NCI-H2107 (cell line): ENCODE results near the gene ARID4B.
A peak's percentile ranks its signal among the peaks of the same experiment; 100 is the strongest.
"Not testable (repeated sequence)": the region's sequence is repeated elsewhere in the genome, so short reads cannot be mapped to it uniquely, and the experiment has no call there.

Source experiments
- DNase-seq: peaks from one replicate; lab custom pipeline; 2025; lab: John Stamatoyannopoulos, UW

Gene ARID4B

GRCh38 chr1:235225299-235225698 is 102.7 kb downstream of the ARID4B start:
- no peak for DNase-seq

- no peak for DNase-seq
Measured at GRCh38 chr1:235221653-235222375, 106.2 kb downstream of the ARID4B start.

GRCh38 chr1:235215453-235215852 is 112.5 kb downstream of the ARID4B start:
- no peak for DNase-seq

GRCh38 chr1:235214962-235215361 is 113.0 kb downstream of the ARID4B start:
- DNase-seq = not testable (repeated sequence)

GRCh38 chr1:235213752-235214151 is 114.2 kb downstream of the ARID4B start:
- no peak for DNase-seq

GRCh38 chr1:235211517-235211916 is 116.5 kb downstream of the ARID4B start:
- no peak for DNase-seq

GRCh38 chr1:235207209-235207565 is 120.8 kb downstream of the ARID4B start:
- no peak for DNase-seq

- no peak for DNase-seq
Measured at GRCh38 chr1:235206533-235207208, 121.3 kb downstream of the ARID4B start.

- DNase-seq = no peak
Measured at GRCh38 chr1:235205687-235206086, 122.3 kb downstream of the ARID4B start.

- DNase-seq = no peak
Measured at GRCh38 chr1:235203428-235203827, 124.6 kb downstream of the ARID4B start.

GRCh38 chr1:235202447-235202846 is 125.5 kb downstream of the ARID4B start:
- DNase-seq = not testable (repeated sequence)

GRCh38 chr1:235199441-235199840 is 128.5 kb downstream of the ARID4B start:
- DNase-seq = no peak

- DNase-seq = no peak
Measured at GRCh38 chr1:235190431-235190830, 137.5 kb downstream of the ARID4B start.

GRCh38 chr1:235187316-235187715 is 140.7 kb downstream of the ARID4B start:
- no peak for DNase-seq

GRCh38 chr1:235181561-235182245 is 146.3 kb downstream of the ARID4B start:
- DNase-seq = no peak

GRCh38 chr1:235180916-235181460 is 147.0 kb downstream of the ARID4B start:
- DNase-seq = no peak

- DNase-seq = no peak
Measured at GRCh38 chr1:235176486-235176885, 151.5 kb downstream of the ARID4B start.

- DNase-seq = no peak
Measured at GRCh38 chr1:235169986-235170385, 158.0 kb downstream of the ARID4B start.

- DNase-seq = no peak
Measured at GRCh38 chr1:235168375-235168774, 159.6 kb downstream of the ARID4B start.

GRCh38 chr1:235161685-235162327 is 166.2 kb downstream of the ARID4B start:
- no peak for DNase-seq

- peak; percentile 78 for DNase-seq
Measured at GRCh38 chr1:235160957-235161684, 166.9 kb downstream of the ARID4B start, which contains the start of gene RBM34. RBM34 (minus strand) TSS chr1:235161250; CDS start chr1:235161226, 24 bp downstream.
